Measurements from ENCODE around the gene GMPPA. TPM values are rescaled to one million over a fixed set of nuclear protein-coding genes. Genes with fewer than 3 reads are reported as not detected.
A peak's percentile ranks its signal among the peaks of the same experiment; 100 is the strongest.

Gene GMPPA
- total RNA-seq, 1 donor from 2014 or later: 43.4 TPM

DNA sequence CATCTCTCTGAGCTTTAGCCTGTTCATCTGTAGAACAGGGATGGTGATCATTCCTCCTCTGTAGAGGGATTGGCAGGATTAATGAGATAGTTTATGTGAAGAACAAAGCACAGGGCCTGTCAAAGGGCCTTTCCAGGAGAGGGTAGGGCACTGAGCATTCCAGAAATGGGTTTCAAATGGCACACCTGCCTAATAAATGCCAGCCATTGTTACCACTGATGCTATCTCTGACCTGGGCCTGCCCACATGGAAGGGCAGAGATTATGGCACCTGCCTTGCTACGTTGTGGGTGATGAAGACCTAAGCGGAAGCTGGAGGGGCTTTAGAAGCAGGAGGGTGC lies 31.0 kb upstream of the GMPPA start:
- DNase-seq (ENCODE audit: low spot score): no peak
- ATAC-seq: no peak

DNA sequence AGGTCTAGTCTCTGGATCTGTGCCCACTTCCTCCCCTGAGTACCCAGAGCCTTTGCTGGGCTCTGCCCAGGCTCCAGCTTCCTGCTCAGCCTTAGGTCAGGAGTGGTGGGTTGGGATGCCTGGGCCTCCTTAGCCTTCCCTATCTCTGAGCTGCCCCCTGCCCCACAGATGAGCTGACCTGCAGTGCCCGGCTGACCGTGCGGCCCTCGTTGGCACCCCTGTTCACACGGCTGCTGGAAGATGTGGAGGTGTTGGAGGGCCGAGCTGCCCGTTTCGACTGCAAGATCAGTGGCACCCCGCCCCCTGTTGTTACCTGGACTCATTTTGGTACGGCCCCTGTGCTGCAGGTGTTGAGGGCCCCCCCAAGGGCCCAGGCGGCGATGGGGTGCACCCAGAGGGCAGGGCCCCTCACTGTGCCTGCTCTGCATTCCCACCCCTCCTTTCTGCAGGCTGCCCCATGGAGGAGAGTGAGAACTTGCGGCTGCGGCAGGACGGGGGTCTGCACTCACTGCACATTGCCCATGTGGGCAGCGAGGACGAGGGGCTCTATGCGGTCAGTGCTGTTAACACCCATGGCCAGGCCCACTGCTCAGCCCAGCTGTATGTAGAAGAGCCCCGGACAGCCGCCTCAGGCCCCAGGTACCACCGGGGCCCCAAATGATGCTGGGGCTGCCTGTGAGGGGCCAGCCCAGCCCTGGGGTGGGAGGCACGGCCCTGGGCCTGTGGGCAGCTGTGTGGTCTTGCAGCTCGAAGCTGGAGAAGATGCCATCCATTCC lies 30.1 kb upstream of the GMPPA start:
- DNase-seq (ENCODE audit: low spot score) (no peak), ATAC-seq (no peak)

- ATAC-seq (no peak), DNase-seq (ENCODE audit: low spot score) (no peak)
Measured at GRCh38 chr2:219469186-219469724, 29.4 kb upstream of the GMPPA start.

- ATAC-seq: no peak
Measured at GRCh38 chr2:219470429-219470828, 28.3 kb upstream of the GMPPA start.

DNA sequence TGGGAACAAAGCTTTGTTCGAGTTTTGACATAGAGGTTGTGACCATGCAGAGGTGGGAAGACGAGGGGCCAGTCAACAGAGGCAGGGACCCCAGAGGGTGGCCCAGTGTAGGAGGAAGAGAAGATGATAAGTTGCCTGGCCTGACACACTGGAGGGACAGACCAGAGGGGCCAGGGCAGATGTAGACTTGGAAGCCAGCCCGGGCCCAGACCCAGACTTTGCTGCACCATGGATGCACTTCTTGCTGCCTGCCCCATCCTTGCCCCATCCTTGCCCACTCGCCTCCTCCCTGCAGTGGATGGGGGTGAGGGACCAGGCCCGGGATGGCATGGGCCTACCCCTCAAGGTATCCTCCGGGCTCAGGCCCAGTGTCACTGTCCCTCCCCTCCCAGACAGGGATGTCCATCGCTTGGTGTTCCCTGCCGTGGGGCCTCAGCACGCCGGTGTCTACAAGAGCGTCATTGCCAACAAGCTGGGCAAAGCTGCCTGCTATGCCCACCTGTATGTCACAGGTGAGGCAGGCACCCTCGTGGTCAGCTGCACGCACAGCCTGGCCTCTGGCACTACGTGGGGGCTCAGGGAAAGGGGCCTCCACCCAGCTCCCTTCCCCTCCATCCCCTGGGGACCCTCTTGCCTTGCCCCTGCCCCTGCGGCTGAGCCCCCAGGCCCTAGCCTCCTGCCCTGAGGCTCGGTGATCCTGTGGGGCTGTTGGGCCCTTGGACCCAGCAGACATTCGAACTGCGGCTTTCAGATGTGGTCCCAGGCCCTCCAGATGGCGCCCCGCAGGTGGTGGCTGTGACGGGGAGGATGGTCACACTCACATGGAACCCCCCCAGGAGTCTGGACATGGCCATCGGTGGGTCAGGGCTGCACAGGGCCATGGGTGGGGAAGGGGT lies 27.0 kb upstream of the GMPPA start:
- ATAC-seq (no peak), DNase-seq (ENCODE audit: low spot score) (no peak)

More at GRCh38 chr2:219470429-219470828, 28.3 kb upstream of the GMPPA start:
- no peak for DNase-seq (ENCODE audit: low spot score)

- ATAC-seq (no peak), DNase-seq (ENCODE audit: low spot score) (no peak)
Measured at GRCh38 chr2:219472629-219473187, 26.0 kb upstream of the GMPPA start.

GRCh38 chr2:219473511-219473910 lies 25.2 kb upstream of the GMPPA start:
- DNase-seq (ENCODE audit: low spot score) (no peak), ATAC-seq (no peak)

DNA sequence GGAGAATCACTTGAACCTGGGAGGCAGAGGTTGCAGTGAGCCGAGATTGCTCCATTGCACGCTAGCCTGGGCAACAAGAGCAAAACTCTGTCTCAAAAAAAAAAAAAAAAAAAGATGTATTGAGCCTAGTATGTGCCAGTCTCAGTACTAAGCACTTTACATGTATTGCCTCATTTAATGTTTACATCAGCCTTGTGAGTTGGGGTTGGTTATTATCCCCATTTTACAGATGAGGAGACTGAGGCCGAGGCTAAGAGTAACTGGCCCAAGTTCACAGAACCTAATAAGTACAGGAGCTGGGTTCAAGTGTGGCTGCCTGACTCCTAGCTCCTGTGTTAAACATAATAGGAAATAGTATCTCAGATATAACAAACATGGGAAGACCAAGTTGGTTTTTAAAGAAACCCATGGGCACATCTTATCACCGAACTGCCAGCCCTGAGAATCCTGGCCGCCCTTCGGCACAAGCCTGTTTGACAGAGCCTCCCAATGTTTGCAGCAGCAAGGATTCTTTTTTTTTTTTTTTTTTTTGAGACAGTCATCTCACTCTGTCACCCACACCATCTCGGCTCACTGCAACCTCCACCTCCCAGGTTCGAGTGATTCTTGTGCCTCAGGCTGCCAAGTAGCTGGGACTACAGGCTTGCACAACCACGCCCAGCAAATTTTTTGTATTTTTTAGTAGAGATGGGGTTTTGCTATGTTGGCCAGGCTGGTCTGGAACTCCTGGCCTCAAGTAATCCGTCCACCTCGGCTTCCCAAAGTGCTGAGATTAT lies 24.2 kb upstream of the GMPPA start:
- ATAC-seq: no peak

GRCh38 chr2:219475278-219475677 lies 23.4 kb upstream of the GMPPA start:
- DNase-seq (ENCODE audit: low spot score) (no peak), ATAC-seq (no peak)

More for the DNA sequence above, 24.2 kb upstream of the GMPPA start:
- no peak for DNase-seq (ENCODE audit: low spot score)

GRCh38 chr2:219475697-219476651 lies 22.7 kb upstream of the GMPPA start:
- ATAC-seq (peak; percentile 96), DNase-seq (ENCODE audit: low spot score) (peak; percentile 71)

DNA sequence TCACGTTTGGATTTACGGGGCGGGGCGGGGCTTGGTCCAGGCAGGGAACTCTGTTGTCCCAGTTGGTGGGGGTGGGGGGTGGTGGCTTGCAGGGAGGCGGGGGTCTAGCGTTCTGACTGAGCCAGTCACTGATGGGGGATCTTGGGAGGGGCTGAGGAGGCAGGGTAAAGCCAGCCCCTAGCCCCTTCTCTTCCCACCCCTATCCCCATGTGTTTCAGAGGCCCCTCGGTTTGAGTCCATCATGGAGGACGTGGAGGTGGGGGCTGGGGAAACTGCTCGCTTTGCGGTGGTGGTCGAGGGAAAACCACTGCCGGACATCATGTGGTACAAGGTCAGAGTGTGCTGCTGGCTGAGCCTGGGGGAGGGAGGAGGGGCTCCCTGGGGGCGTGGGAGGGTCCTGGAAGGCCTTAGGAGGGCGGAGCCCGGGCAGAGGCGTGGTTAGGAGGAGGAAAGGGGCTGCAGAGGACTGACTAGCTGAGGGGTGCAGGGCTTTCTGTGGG lies 22.0 kb upstream of the GMPPA start:
- DNase-seq (ENCODE audit: low spot score) (no peak), ATAC-seq (peak; percentile 10)

GRCh38 chr2:219477179-219477578 lies 21.5 kb upstream of the GMPPA start:
- ATAC-seq (no peak), DNase-seq (ENCODE audit: low spot score) (no peak)

DNA sequence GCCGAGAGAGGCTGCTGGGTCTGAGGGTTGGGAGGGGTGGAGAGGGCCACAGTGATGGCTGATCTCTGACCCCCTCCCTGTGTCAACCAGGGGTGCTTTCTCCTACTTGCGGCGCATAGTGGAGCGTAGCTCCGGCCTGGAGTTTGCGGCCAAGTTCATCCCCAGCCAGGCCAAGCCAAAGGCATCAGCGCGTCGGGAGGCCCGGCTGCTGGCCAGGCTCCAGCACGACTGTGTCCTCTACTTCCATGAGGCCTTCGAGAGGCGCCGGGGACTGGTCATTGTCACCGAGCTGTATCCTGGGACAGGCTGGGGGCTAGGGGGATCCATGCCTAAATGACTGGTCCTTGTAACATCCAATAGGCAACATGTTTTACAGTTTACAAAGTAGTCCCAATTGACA lies 20.9 kb upstream of the GMPPA start:
- DNase-seq (ENCODE audit: low spot score) (no peak), ATAC-seq (no peak)

DNA sequence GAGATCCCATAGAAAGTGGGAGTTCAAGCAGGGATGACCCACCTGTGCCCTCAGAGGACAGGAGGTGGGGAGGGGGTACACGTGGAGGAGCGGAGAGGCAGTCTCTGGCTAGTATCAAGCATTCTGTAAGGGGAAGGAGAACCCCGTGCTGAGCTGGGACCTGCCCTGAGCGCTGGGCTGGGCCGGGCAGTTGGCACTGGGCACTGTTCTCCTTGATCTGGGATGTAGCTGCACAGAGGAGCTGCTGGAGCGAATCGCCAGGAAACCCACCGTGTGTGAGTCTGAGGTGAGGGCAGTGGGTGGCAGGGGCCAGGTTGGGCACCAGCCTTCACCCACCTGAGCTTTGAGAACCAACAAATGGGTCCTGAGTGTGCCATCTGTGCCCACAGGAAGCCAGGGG lies 19.8 kb upstream of the GMPPA start:
- ATAC-seq: no peak

GRCh38 chr2:219480004-219480403 lies 18.7 kb upstream of the GMPPA start:
- DNase-seq (ENCODE audit: low spot score) (no peak), ATAC-seq (no peak)

More for the DNA sequence above, 19.8 kb upstream of the GMPPA start:
- DNase-seq (ENCODE audit: low spot score): no peak

GRCh38 chr2:219482674-219483405 lies 15.9 kb upstream of the GMPPA start:
- ATAC-seq: no peak
- DNase-seq (ENCODE audit: low spot score): no peak

DNA sequence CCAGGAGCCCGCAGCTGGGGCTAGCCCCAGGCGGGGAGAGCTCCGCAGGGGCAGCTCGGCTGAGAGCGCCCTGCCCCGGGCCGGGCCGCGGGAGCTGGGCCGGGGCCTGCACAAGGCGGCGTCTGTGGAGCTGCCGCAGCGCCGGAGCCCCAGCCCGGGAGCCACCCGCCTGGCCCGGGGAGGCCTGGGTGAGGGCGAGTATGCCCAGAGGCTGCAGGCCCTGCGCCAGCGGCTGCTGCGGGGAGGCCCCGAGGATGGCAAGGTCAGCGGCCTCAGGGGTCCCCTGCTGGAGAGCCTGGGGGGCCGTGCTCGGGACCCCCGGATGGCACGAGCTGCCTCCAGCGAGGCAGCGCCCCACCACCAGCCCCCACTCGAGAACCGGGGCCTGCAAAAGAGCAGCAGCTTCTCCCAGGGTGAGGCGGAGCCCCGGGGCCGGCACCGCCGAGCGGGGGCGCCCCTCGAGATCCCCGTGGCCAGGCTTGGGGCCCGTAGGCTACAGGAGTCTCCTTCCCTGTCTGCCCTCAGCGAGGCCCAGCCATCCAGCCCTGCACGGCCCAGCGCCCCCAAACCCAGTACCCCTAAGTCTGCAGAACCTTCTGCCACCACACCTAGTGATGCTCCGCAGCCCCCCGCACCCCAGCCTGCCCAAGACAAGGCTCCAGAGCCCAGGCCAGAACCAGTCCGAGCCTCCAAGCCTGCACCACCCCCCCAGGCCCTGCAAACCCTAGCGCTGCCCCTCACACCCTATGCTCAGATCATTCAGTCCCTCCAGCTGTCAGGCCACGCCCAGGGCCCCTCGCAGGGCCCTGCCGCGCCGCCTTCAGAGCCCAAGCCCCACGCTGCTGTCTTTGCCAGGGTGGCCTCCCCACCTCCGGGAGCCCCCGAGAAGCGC lies 15.0 kb upstream of the GMPPA start:
- no peak for DNase-seq (ENCODE audit: low spot score)
- ATAC-seq: no peak

All from left lobe of liver (tissue), 2 donors.